Suprapubic skin (tissue), 3 donors: ENCODE measurements around the gene SIGLEC11.

Source experiments
- CTCF ChIP-seq, 2 donors: fragments of 200-600 bp in 1 of 2; fragments of 450-650 bp in 1 of 2; sonication (generic) in 1 of 2; IDR thresholded peaks; one replicate each; pipeline ENCODE4 v1.5.1; 2016 to 2019; ENCODE audit warnings: antibody characterized with exemption in 2 of 2, mild to moderate bottlenecking in 1 of 2, moderate library complexity in 1 of 2
- POLR2A ChIP-seq, 2 donors: fragments of 450-650 bp; IDR thresholded peaks; one replicate each; pipeline ENCODE4 v1.6.1; 2017; ENCODE audit warnings: antibody characterized with exemption in 2 of 2, mild to moderate bottlenecking in 2 of 2, moderate library complexity in 2 of 2

GRCh38 chr19:49951806-49952478 lies 9.0 kb downstream of the SIGLEC11 start:
- TF ChIP-seq CTCF (IDR thresholded peaks at IDR 0.05) (no peak), POLR2A (IDR thresholded peaks at IDR 0.05) (no peak)
